GM12892 (cell line): ENCODE measurements around the gene SORBS1.
"Not testable (repeated sequence)": the region's sequence is repeated elsewhere in the genome, so short reads cannot be mapped to it uniquely, and the experiment has no call there.

Experiments used
- DNase-seq: peaks from one replicate; pipeline ENCODE4 v3.0.0; 2011; ENCODE audit not compliant: insufficient read length
- FAIRE-seq: peaks from 2 replicates; lab custom pipeline; 2011; peaks lifted over from hg19 to GRCh38; lab: Jason Lieb, UNC
- POLR2A ChIP-seq: IDR thresholded peaks from 2 replicates; pipeline ENCODE4 v1.6.1; 2011; ENCODE audit warnings: low read depth, low read length, control low read depth
- POLR2AphosphoS5 ChIP-seq: IDR thresholded peaks from 2 replicates; pipeline ENCODE4 v1.6.1; 2011; ENCODE audit warnings: low read depth, low read length, control low read depth
- TAF1 ChIP-seq: IDR thresholded peaks from 2 replicates; pipeline ENCODE4 v1.6.1; 2011; ENCODE audit warnings: low read depth, mild to moderate bottlenecking, control low read depth, low read length, borderline replicate concordance

SORBS1 gene

DNA sequence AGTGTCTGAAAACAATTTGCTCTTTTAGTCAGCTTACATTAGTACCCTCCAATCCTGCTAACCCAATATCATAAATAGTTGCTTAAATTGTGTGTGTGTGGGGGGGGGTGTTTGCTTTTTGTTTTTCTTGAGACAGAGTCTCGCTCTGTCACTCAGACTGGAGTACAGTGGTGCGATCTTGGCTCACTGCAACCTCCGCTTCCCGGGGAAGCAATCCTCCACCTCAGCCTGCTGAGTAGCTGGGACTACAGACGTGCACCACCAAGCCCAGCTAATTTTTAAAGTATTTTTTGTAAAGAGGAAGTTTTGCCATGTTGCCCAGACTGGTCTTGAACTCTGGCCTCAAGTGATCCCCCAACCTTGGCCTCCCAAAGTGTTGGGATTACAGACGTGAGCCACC is 196.8 kb downstream of the SORBS1 start:
- DNase-seq (no peak), FAIRE-seq (no peak)

DNA sequence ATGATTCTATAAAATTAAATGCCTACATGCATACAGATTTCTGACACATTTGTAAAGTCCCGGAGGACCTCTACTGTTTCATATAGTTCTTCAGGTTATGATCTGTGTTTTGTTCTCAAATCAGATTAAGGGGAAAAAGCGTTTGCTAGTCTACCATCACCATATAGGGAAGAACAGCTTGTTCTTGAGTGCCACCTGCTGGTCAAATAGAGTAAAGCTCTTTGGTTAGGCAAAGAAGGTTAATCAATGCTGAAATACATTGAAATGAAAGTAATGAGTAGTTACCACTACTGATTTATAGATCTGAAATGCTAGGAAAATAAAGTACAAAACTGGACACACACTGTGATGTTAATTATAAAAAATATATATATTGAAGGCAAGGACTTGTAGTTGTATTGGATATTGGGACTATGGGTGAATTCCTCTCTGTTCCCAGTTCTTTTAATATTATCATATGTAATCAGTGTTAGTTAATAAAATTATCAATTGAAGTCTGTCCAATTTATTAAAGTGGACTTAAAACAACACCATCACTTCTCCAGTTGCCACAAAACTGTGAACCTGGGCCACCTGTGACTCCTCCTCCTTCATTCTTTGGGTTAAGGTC is 197.8 kb downstream of the SORBS1 start:
- FAIRE-seq (peak; percentile 95), DNase-seq (peak; percentile 31)
- TF ChIP-seq TAF1: no peak
- TF ChIP-seq POLR2A: no peak
- TF ChIP-seq POLR2AphosphoS5: no peak

More for the DNA sequence above, 196.8 kb downstream of the SORBS1 start:
- TF ChIP-seq POLR2AphosphoS5: no peak
- TF ChIP-seq POLR2A: no peak
- TF ChIP-seq TAF1: no peak

DNA sequence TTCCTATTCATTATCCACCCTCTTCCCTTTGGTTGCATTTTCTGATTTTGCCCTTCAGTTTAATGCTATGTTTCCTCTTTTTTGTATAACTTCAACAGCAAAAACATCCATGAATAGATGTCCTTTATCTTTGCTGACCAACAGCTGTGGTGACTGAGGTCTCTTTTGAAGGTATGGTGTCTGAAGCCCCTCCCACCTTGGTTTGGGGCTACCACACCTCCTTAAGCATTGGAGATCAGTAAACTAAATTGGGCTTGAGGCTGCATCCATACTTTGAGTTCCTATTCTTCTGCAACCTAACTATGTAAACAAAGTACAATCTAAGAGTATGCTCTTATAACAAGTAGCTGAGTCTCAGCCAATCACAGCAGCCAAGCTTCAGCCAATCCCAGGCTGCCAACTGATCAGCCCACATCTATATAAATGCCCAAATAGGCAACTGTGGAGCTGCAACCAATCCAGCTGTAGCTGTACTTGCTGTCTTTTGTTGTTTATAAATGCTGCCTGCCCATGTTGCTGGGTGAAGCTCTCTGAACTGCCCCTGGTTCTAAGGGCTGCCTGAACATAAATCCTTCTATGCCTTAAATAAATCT is 201.0 kb downstream of the SORBS1 start:
- DNase-seq (no peak), FAIRE-seq (peak; percentile 17)
- TF ChIP-seq POLR2A (no peak), POLR2AphosphoS5 (no peak), TAF1 (no peak)

DNA sequence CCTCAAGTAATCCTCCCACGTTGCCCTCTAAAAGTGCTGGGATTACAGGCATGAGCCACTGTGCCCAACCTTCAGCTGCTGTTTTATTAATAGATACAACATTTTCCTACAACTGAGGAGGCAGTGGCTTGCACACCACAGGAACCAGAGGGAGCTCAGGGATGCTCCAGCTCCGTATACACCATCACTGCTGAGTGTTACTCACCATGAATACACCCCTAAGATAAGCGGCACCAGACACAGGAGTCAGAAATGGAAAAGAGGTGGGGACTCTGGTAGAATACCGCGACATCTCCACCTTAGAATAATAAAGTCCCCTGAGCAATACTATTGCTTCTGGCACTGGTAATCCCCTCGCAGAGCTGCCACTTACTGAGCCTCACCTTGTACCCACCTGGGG is 201.7 kb downstream of the SORBS1 start:
- no peak for TF ChIP-seq TAF1
- no peak for TF ChIP-seq POLR2AphosphoS5
- no peak for TF ChIP-seq POLR2A
- DNase-seq (no peak), FAIRE-seq (no peak)

DNA sequence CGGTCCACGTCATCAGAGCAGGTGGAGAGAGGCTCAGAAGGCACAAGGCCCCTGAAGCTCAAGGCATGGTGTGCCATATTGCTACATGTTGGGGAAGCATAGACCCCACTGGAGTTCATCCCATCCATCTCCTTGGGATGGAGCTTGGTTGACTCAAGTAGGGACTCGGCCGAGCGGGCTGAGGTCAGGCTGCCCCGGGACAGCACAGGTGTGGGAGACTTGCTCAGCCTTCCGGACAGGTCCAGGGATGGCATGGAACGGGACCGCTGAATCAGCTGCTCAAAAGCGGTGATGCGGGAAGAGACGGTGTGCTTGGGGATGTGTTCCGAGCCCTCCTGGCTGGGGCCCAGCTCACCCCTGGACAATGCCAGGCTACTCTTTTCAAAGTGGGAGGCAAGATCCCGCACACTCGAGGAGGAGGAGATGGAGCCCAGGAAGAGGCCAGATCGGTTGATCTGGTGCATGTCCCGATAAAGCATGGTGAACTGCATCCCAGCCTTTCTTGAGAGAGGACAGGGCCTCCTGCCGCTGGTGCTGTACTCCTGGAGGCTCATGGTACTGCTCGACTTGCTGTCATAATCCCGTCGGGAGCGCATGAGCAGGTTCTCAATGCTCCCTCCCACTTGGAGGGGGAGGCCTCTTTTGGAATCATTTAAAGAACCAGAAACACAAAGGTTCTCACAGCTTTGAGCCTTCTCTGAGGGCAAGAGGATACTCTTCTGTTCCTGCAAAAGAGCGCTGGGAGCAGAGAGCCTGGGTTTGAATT is 204.8 kb downstream of the SORBS1 start:
- DNase-seq: no peak
- no peak for FAIRE-seq
- TF ChIP-seq TAF1: no peak
- no peak for TF ChIP-seq POLR2A
- no peak for TF ChIP-seq POLR2AphosphoS5

DNA sequence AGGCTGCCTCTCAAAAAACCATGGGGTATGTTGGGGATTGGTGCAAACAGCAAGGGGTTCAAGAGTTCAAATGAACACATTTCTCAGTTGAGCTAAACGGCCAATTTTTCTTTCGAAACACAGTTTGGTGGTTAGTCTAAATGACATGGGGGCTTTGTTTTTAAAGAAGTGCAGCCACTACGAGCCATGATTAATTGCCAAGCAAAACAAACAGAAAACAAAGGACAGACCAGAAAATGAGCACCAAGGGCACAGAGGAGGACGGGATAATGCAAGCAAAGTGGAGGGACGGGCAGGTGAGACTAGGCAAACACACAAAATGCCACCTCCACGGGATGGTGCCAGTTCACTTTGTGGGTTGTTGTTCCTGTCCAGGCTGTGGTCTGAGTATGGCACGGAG is 205.9 kb downstream of the SORBS1 start:
- TF ChIP-seq TAF1: no peak
- TF ChIP-seq POLR2AphosphoS5: no peak
- TF ChIP-seq POLR2A: no peak
- no peak for FAIRE-seq

DNA sequence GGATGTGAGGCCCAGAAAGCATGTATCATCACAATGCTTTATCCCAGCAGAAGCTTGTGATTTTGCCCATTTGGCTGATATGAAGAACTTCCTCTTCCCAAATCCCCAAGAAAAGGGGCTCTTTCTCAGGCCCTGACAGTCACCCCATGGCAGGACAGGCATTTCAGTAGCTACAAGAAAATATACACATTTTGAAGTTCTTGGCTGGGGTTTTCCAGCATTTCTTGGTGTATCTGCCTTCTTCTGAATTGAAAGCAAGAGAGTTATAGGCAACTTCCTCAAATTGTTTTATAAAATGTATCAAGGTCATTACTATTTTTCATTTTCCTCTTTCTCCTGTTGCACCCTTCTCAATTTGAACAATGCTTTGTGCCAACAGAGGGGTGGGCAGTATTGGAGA is 207.1 kb downstream of the SORBS1 start:
- FAIRE-seq: no peak
- no peak for TF ChIP-seq TAF1
- TF ChIP-seq POLR2A: no peak
- TF ChIP-seq POLR2AphosphoS5: no peak
- DNase-seq: no peak

More for the DNA sequence above, 205.9 kb downstream of the SORBS1 start:
- DNase-seq: no peak

DNA sequence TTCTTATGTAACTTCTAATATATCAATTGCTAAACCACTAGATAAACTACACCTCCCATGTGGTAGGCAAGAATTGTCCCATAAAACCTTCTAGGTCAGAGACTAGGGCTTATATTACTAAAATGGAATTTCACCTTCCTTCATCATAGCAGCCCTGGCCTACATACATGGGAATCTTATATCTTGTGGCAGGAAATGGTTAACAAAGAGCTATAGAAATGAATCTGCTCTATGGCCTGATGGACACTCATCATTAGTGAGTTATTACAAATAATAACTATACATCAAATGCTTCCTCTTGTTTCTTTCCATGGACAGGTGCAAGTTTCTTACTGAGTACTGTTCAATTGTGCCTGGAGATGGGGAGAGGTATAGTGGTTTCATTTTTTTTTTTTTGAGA is 208.0 kb downstream of the SORBS1 start:
- no peak for DNase-seq
- FAIRE-seq: no peak
- TF ChIP-seq POLR2AphosphoS5 (no peak), TAF1 (no peak), POLR2A (no peak)

DNA sequence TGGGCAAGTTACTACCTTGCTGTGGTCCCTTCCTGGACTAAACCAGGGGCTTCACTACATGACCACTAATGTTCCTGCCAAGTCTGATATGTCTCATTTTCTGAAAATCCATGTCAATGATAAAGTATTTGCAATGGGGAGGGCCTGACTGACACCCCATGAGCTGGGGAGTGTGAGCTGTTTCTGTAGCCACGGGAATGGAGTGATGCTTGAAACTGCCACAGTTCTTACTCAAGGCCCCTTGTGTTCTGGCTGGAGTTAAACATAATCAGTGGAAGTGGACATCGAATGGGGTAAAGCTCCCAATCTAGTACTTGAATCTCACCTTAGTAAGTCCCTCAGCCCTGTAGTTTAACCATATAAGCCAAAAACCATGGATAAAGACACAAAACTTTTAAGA is 208.5 kb downstream of the SORBS1 start:
- FAIRE-seq (no peak), DNase-seq (no peak)
- TF ChIP-seq POLR2AphosphoS5: no peak
- no peak for TF ChIP-seq TAF1
- TF ChIP-seq POLR2A: no peak

DNA sequence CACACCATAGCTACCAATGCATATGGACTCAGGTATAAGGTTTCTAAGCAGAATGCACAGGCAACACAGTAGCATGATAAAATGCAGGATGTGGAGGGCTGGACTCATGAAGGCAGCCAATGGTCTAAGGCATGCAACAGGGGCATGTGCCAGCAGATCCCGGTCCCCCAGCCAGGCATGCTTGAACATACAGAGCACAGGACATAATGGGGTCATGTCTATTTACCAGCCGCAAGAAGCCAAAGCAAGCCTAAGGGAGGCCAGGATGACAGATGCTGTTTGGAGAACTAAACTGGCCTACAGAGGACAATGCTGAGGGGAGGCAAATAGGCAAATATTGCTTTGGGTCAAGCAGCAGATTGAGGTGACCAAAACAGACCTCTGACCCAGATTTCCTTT is 210.3 kb downstream of the SORBS1 start:
- FAIRE-seq: no peak
- TF ChIP-seq TAF1 (no peak), POLR2AphosphoS5 (no peak), POLR2A (no peak)
- no peak for DNase-seq

DNA sequence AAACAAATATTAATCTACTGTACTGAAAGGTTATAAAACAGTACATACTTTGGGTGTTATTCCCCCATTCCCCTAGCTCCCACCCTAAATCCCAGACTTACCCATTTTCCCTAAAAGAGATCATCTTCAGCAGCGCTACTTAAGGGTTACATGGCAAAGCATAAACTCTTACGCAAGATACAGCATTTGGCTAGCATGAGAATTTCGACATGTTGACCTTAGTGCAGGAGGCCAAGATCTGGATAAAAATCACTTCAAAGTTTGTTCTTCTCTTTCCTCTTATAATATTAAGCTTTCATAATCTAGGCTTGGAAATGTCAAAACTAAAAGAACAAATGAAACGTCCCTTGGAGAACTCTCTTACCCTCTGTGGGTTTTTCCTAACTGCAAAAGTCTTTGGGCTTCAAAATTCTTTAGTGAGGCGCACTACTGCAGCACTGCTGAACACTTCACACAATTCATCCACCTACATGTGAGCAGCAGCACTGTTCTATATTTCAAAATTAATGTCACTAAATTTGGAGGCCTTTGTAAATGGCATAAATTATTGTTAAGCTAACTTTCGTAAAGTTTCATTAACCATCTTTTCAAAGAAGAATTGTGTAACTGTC is 210.8 kb downstream of the SORBS1 start:
- no peak for TF ChIP-seq POLR2AphosphoS5
- no peak for TF ChIP-seq TAF1
- TF ChIP-seq POLR2A: no peak
- FAIRE-seq (no peak), DNase-seq (no peak)

DNA sequence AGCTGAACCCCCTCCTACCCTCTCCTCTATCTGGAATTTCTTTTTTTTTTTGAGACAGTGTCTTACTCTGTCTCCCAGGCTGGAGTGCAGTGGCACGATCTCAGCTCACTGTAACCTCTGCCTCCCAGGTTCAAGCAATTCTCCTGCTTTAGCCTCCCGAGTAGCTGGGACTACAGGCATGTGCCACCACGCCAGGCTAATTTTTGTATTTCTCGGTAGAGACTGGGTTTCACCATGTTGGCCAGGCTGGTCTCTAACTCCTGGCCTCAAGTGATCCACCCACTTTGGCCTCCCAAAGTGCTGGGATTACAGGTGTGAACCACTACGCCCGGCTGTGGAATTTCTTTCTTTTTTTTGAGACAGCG is 213.8 kb downstream of the SORBS1 start:
- FAIRE-seq, DNase-seq: not testable (repeated sequence)
